ENCODE measurements around the gene RANGAP1. TPM values are rescaled to one million over a fixed set of nuclear protein-coding genes. Genes with fewer than 3 reads are reported as not detected.

The RANGAP1 gene
- total and polyA plus RNA-seq, 2 of the 13 experiments (the other 11 are each of a cell fraction or from before 2014, with no cell fraction given): 51.8 to 83.9 TPM

- H3K27me3 ChIP-seq (ENCODE audit: control insufficient read depth in 1 of 2, insufficient read depth in 2 of 2, low read length in 2 of 2): no peaks in the 10 kb centered on the region; a peak in 1 of 5 replicates
- BruUV-seq (replicated peaks): no TSS peak
- in situ Hi-C loops (cut with HindIII; ENCODE audit: extremely low pct_ligation_motif_present, low pct_unique_long_range_greater_than_20kb) (no loop called here), intact Hi-C loops (cut with micrococcal nuclease; ENCODE audit: unreplicated experiment) (loop anchor here (10.0 kb wide), 1 partner anchor 164 kb away; the partner anchor contains the start of gene TOB2)
- peaks cover 19% of the 10 kb centered on the region for H3K4me1 ChIP-seq (ENCODE audit: insufficient read depth, low read length)
- 100% methylated on average over 1 of the region's 2 CpGs for WGBS (ENCODE audit: low lambda C conversion rate)
- ChIA-PET CTCF (ENCODE audit: low intra/inter-chr PET ratio, low total read pairs) (no interaction called here), POLR2A (no interaction called here)
- no peak overlapping the region for H2AFZ ChIP-seq (ENCODE audit: low read length)
- H4K20me1 ChIP-seq (ENCODE audit: insufficient read depth, low read length): no peaks in the 10 kb centered on the region
- no peaks in the 10 kb centered on the region for H3K9me3 ChIP-seq (ENCODE audit: low read length)
- H3K9ac ChIP-seq (ENCODE audit: insufficient read depth, low read depth, low read length): no peak overlapping the region
- no peak for DNase-seq (ENCODE audit: low spot score)
- H3K4me2 ChIP-seq (ENCODE audit: low read depth, low read length): no peak overlapping the region
- H3K79me2 ChIP-seq (ENCODE audit: insufficient read depth, low read length): peaks cover 28% of the 10 kb centered on the region
- no peak for FAIRE-seq
- H3K4me3 ChIP-seq (replicated peaks in 1 of 3; ENCODE audit: insufficient read depth in 1 of 3, low read depth in 2 of 3, low read length in 3 of 3): no peak overlapping the region
- no peak for ATAC-seq
- no peak overlapping the region for H3K27ac ChIP-seq (ENCODE audit: extremely low read length, insufficient read depth, low read length)
- H3K36me3 ChIP-seq (replicated peaks in 1 of 2; ENCODE audit: control insufficient read depth in 1 of 2, insufficient read depth in 2 of 2, low read length in 2 of 2): peaks cover 12 to 46% of the 10 kb centered on the region in 2 experiments
- TF ChIP-seq, protein P1, sequence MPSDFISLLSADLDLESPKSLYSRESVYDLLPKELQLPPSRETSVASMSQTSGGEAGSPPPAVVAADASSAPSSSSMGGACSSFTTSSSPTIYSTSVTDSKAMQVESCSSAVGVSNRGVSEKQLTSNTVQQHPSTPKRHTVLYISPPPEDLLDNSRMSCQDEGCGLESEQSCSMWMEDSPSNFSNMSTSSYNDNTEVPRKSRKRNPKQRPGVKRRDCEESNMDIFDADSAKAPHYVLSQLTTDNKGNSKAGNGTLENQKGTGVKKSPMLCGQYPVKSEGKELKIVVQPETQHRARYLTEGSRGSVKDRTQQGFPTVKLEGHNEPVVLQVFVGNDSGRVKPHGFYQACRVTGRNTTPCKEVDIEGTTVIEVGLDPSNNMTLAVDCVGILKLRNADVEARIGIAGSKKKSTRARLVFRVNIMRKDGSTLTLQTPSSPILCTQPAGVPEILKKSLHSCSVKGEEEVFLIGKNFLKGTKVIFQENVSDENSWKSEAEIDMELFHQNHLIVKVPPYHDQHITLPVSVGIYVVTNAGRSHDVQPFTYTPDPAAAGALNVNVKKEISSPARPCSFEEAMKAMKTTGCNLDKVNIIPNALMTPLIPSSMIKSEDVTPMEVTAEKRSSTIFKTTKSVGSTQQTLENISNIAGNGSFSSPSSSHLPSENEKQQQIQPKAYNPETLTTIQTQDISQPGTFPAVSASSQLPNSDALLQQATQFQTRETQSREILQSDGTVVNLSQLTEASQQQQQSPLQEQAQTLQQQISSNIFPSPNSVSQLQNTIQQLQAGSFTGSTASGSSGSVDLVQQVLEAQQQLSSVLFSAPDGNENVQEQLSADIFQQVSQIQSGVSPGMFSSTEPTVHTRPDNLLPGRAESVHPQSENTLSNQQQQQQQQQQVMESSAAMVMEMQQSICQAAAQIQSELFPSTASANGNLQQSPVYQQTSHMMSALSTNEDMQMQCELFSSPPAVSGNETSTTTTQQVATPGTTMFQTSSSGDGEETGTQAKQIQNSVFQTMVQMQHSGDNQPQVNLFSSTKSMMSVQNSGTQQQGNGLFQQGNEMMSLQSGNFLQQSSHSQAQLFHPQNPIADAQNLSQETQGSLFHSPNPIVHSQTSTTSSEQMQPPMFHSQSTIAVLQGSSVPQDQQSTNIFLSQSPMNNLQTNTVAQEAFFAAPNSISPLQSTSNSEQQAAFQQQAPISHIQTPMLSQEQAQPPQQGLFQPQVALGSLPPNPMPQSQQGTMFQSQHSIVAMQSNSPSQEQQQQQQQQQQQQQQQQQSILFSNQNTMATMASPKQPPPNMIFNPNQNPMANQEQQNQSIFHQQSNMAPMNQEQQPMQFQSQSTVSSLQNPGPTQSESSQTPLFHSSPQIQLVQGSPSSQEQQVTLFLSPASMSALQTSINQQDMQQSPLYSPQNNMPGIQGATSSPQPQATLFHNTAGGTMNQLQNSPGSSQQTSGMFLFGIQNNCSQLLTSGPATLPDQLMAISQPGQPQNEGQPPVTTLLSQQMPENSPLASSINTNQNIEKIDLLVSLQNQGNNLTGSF (CRISPR knock-in tag; IDR thresholded peaks at IDR 0.05): no peak
- no peak for TF ChIP-seq GATAD1 (CRISPR knock-in tag; IDR thresholded peaks at IDR 0.05)
- TF ChIP-seq HMG20B (CRISPR knock-in tag; conservative IDR thresholded peaks at IDR 0.05): no peak
- no peak for TF ChIP-seq HDAC2 (CRISPR knock-in tag; IDR thresholded peaks at IDR 0.05)
- TF ChIP-seq KDM2A (CRISPR knock-in tag; IDR thresholded peaks at IDR 0.05; ENCODE audit: borderline replicate concordance, low read depth): no peak
- no peak for TF ChIP-seq ZNF550 (CRISPR knock-in tag; IDR thresholded peaks at IDR 0.05; ENCODE audit: borderline replicate concordance)
- no peak for TF ChIP-seq ZNF570 (CRISPR knock-in tag; IDR thresholded peaks at IDR 0.05; ENCODE audit: borderline replicate concordance)
- no peak for TF ChIP-seq ZNF577 (CRISPR knock-in tag; IDR thresholded peaks at IDR 0.05; ENCODE audit: borderline replicate concordance, low read depth)
- no peak for TF ChIP-seq ARNTL (CRISPR knock-in tag; IDR thresholded peaks at IDR 0.05)
- TF ChIP-seq MXD3 (CRISPR knock-in tag; IDR thresholded peaks at IDR 0.05): no peak
- no peak for TF ChIP-seq ZNF460 (CRISPR knock-in tag; IDR thresholded peaks at IDR 0.05; ENCODE audit: borderline replicate concordance)
- TF ChIP-seq, protein P2, sequence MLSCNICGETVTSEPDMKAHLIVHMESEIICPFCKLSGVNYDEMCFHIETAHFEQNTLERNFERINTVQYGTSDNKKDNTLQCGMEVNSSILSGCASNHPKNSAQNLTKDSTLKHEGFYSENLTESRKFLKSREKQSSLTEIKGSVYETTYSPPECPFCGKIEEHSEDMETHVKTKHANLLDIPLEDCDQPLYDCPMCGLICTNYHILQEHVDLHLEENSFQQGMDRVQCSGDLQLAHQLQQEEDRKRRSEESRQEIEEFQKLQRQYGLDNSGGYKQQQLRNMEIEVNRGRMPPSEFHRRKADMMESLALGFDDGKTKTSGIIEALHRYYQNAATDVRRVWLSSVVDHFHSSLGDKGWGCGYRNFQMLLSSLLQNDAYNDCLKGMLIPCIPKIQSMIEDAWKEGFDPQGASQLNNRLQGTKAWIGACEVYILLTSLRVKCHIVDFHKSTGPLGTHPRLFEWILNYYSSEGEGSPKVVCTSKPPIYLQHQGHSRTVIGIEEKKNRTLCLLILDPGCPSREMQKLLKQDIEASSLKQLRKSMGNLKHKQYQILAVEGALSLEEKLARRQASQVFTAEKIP (CRISPR knock-in tag; IDR thresholded peaks at IDR 0.05; ENCODE audit: borderline replicate concordance): no peak
- TF ChIP-seq ZBTB21 (CRISPR knock-in tag; IDR thresholded peaks at IDR 0.05): no peak
- TF ChIP-seq RXRB (CRISPR knock-in tag; IDR thresholded peaks at IDR 0.05; ENCODE audit: borderline replicate concordance): no peak
- no peak for TF ChIP-seq ISX (CRISPR knock-in tag; conservative IDR thresholded peaks at IDR 0.05)
- no peak for TF ChIP-seq ZNF784 (CRISPR knock-in tag; IDR thresholded peaks at IDR 0.05; ENCODE audit: borderline replicate concordance)
Measured at GRCh38 chr22:41280854-41281253, 5.1 kb downstream of the RANGAP1 start.
